HUES6 (cell line): Measurements from ENCODE around the gene DDR2.

Experiments
- H3K27ac ChIP-seq: 2 replicates; pipeline ENCODE4 v1.7.0; 2013; ENCODE audit warnings: low read depth, mild to moderate bottlenecking, low read length, inconsistent platforms
- H3K27me3 ChIP-seq: 2 replicates; pipeline ENCODE4 v1.6.1; 2013; ENCODE audit warnings: low read length; ENCODE audit not compliant: control insufficient read depth, insufficient read depth
- H3K36me3 ChIP-seq: 2 replicates; pipeline ENCODE4 v1.6.1; 2013; ENCODE audit warnings: low read length; ENCODE audit not compliant: control insufficient read depth, insufficient read depth
- H3K4me1 ChIP-seq: 2 replicates; pipeline ENCODE4 v1.6.1; 2013; ENCODE audit warnings: low read length; ENCODE audit not compliant: control insufficient read depth, insufficient read depth
- H3K4me3 ChIP-seq: 2 replicates; pipeline ENCODE4 v1.5.1; 2013; ENCODE audit warnings: low read depth, low read length
- H3K9ac ChIP-seq: one replicate; pipeline ENCODE4 v1.6.1; 2013; ENCODE audit warnings: mild to moderate bottlenecking, low read length
- H3K9me3 ChIP-seq: 2 replicates; pipeline ENCODE4 v1.6.1; 2013; ENCODE audit warnings: low read depth, low read length; ENCODE audit not compliant: control insufficient read depth, insufficient read depth

The DDR2 gene

GRCh38 chr1:162699366-162699765, 67.1 kb downstream of the DDR2 start:
- no peak overlapping the region for H3K27ac ChIP-seq
- no peak overlapping the region for H3K9ac ChIP-seq
- no peak overlapping the region for H3K4me3 ChIP-seq
- no peaks in the 10 kb centered on the region for H3K36me3 ChIP-seq
- no peaks in the 10 kb centered on the region for H3K9me3 ChIP-seq
- H3K27me3 ChIP-seq, result no peaks in the 10 kb centered on the region
- H3K4me1 ChIP-seq, result peaks cover 20% of the 10 kb centered on the region

GRCh38 chr1:162700131-162700530, 67.9 kb downstream of the DDR2 start:
- H3K4me1 ChIP-seq, result peaks cover 20% of the 10 kb centered on the region
- H3K4me3 ChIP-seq, result no peak overlapping the region
- H3K9ac ChIP-seq, result no peak overlapping the region
- no peaks in the 10 kb centered on the region for H3K27me3 ChIP-seq
- no peaks in the 10 kb centered on the region for H3K36me3 ChIP-seq
- no peak overlapping the region for H3K27ac ChIP-seq
- H3K9me3 ChIP-seq, result no peaks in the 10 kb centered on the region

GRCh38 chr1:162701286-162701685, 69.0 kb downstream of the DDR2 start:
- H3K4me3 ChIP-seq, result no peak overlapping the region
- H3K27ac ChIP-seq, result no peak overlapping the region
- H3K4me1 ChIP-seq, result peaks cover 13% of the 10 kb centered on the region
- no peaks in the 10 kb centered on the region for H3K9me3 ChIP-seq
- no peaks in the 10 kb centered on the region for H3K27me3 ChIP-seq
- H3K36me3 ChIP-seq, result no peaks in the 10 kb centered on the region
- H3K9ac ChIP-seq, result no peak overlapping the region

- Histone ChIP-seq H3K9me3 (no peaks in the 10 kb centered on the region), H3K27me3 (no peaks in the 10 kb centered on the region), H3K4me1 (no peaks in the 10 kb centered on the region; the same call in 1 of the 2 replicates), H3K36me3 (no peaks in the 10 kb centered on the region), H3K9ac (no peak overlapping the region), H3K4me3 (no peak overlapping the region), H3K27ac (no peak overlapping the region)
Measured at GRCh38 chr1:162702628-162703027, 70.4 kb downstream of the DDR2 start.

- H3K9me3 ChIP-seq, result no peaks in the 10 kb centered on the region
- no peaks in the 10 kb centered on the region for H3K4me1 ChIP-seq
- H3K27me3 ChIP-seq, result no peaks in the 10 kb centered on the region
- no peak overlapping the region for H3K4me3 ChIP-seq
- H3K9ac ChIP-seq, result no peak overlapping the region
- H3K27ac ChIP-seq, result no peak overlapping the region
- H3K36me3 ChIP-seq, result no peaks in the 10 kb centered on the region
Measured at GRCh38 chr1:162703708-162704107, 71.4 kb downstream of the DDR2 start.

GRCh38 chr1:162704673-162705424, 72.6 kb downstream of the DDR2 start:
- Histone ChIP-seq H3K27me3 (no peaks in the 10 kb centered on the region), H3K9ac (no peak overlapping the region), H3K4me3 (no peak overlapping the region), H3K9me3 (no peaks in the 10 kb centered on the region), H3K36me3 (no peaks in the 10 kb centered on the region), H3K27ac (no peak overlapping the region), H3K4me1 (no peaks in the 10 kb centered on the region)

- Histone ChIP-seq H3K4me1 (no peaks in the 10 kb centered on the region), H3K27ac (no peak overlapping the region), H3K27me3 (no peaks in the 10 kb centered on the region), H3K4me3 (no peak overlapping the region), H3K36me3 (no peaks in the 10 kb centered on the region), H3K9ac (no peak overlapping the region), H3K9me3 (no peaks in the 10 kb centered on the region)
Measured at GRCh38 chr1:162706003-162706402, 73.7 kb downstream of the DDR2 start.

GRCh38 chr1:162706606-162707005, 74.3 kb downstream of the DDR2 start:
- Histone ChIP-seq H3K27ac (no peak overlapping the region), H3K4me1 (no peaks in the 10 kb centered on the region), H3K4me3 (no peak overlapping the region), H3K36me3 (no peaks in the 10 kb centered on the region), H3K27me3 (no peaks in the 10 kb centered on the region), H3K9ac (no peak overlapping the region), H3K9me3 (no peaks in the 10 kb centered on the region)

- H3K4me1 ChIP-seq, result no peaks in the 10 kb centered on the region
- no peaks in the 10 kb centered on the region for H3K36me3 ChIP-seq
- H3K9ac ChIP-seq, result no peak overlapping the region
- no peak overlapping the region for H3K4me3 ChIP-seq
- H3K9me3 ChIP-seq, result no peaks in the 10 kb centered on the region
- H3K27ac ChIP-seq, result no peak overlapping the region
- no peaks in the 10 kb centered on the region for H3K27me3 ChIP-seq
Measured at GRCh38 chr1:162708286-162708685, 76.0 kb downstream of the DDR2 start.

GRCh38 chr1:162709132-162709860, 77.0 kb downstream of the DDR2 start:
- H3K9ac ChIP-seq, result no peak overlapping the region
- no peak overlapping the region for H3K4me3 ChIP-seq
- no peaks in the 10 kb centered on the region for H3K27me3 ChIP-seq
- no peaks in the 10 kb centered on the region for H3K36me3 ChIP-seq
- H3K27ac ChIP-seq, result no peak overlapping the region
- H3K9me3 ChIP-seq, result no peaks in the 10 kb centered on the region
- no peaks in the 10 kb centered on the region for H3K4me1 ChIP-seq

GRCh38 chr1:162709870-162710269, 77.6 kb downstream of the DDR2 start:
- Histone ChIP-seq H3K9me3 (no peaks in the 10 kb centered on the region), H3K27me3 (no peaks in the 10 kb centered on the region), H3K9ac (no peak overlapping the region), H3K4me3 (no peak overlapping the region), H3K4me1 (no peaks in the 10 kb centered on the region), H3K27ac (no peak overlapping the region), H3K36me3 (no peaks in the 10 kb centered on the region)
